Activated CD8-positive, alpha-beta memory T cell treated with anti-CD3 and anti-CD28 coated beads for 24 hours (primary cell): ENCODE results near the gene DBNDD1.
"Not testable (repeated sequence)": the region's sequence is repeated elsewhere in the genome, so short reads cannot be mapped to it uniquely, and the experiment has no call there.

Experiments used
- DNase-seq: peaks from one replicate; pipeline ENCODE4 v3.0.0-alpha.2; 2020

DBNDD1 gene

GRCh38 chr16:90010676-90011507, 8.4 kb downstream of the DBNDD1 start:
- no peak for DNase-seq

- peak; percentile 64 for DNase-seq
Observed at GRCh38 chr16:90009172-90009899, 9.9 kb downstream of the DBNDD1 start.

- peak; percentile 84 for DNase-seq
Observed at GRCh38 chr16:90008708-90009145, 10.5 kb downstream of the DBNDD1 start.

- DNase-seq, result not testable (repeated sequence)
Observed at GRCh38 chr16:90007635-90008234, 11.5 kb downstream of the DBNDD1 start.

GRCh38 chr16:90007015-90007414, 12.2 kb downstream of the DBNDD1 start:
- DNase-seq, result no peak

GRCh38 chr16:90005956-90006663, 13.1 kb downstream of the DBNDD1 start:
- DNase-seq, result no peak

- no peak for DNase-seq
Observed at GRCh38 chr16:90004577-90004976, 14.7 kb downstream of the DBNDD1 start.

- DNase-seq, result no peak
Observed at GRCh38 chr16:90002759-90003158, 16.5 kb downstream of the DBNDD1 start.

GRCh38 chr16:90001761-90002503, 17.3 kb downstream of the DBNDD1 start:
- DNase-seq, result no peak

GRCh38 chr16:90000733-90001427, 18.4 kb downstream of the DBNDD1 start:
- DNase-seq, result no peak

GRCh38 chr16:89999831-90000574, 19.3 kb downstream of the DBNDD1 start:
- DNase-seq, result no peak

- no peak for DNase-seq
Observed at GRCh38 chr16:89996178-89996489, 23.1 kb downstream of the DBNDD1 start.

GRCh38 chr16:89995475-89996177, 23.6 kb downstream of the DBNDD1 start:
- peak; percentile 67 for DNase-seq

- peak; percentile 70 for DNase-seq
Observed at GRCh38 chr16:89994721-89995474, 24.4 kb downstream of the DBNDD1 start.

GRCh38 chr16:89994389-89994720, 24.9 kb downstream of the DBNDD1 start:
- DNase-seq, result no peak

GRCh38 chr16:89993971-89994370, 25.3 kb downstream of the DBNDD1 start:
- DNase-seq, result no peak

GRCh38 chr16:89993377-89993776, 25.9 kb downstream of the DBNDD1 start:
- no peak for DNase-seq

- DNase-seq, result no peak
Observed at GRCh38 chr16:89990799-89991198, 28.5 kb downstream of the DBNDD1 start.

GRCh38 chr16:89988951-89989350, 30.3 kb downstream of the DBNDD1 start:
- DNase-seq, result no peak

- no peak for DNase-seq
Observed at GRCh38 chr16:89987169-89987568, 32.1 kb downstream of the DBNDD1 start.
